Ishikawa (cell line): ENCODE measurements around the gene CXXC5.

ENCODE experiments used
- CEBPB ChIP-seq: IDR thresholded peaks from 2 replicates; pipeline ENCODE4 v1.6.1; 2012
- CREB1 ChIP-seq: IDR thresholded peaks from 2 replicates; pipeline ENCODE4 v1.6.1; 2012; ENCODE audit warnings: low read depth
- EGR1 ChIP-seq: IDR thresholded peaks from 2 replicates; pipeline ENCODE4 v1.6.1; 2012
- EP300 ChIP-seq: IDR thresholded peaks from 2 replicates; pipeline ENCODE4 v1.6.1; 2012; ENCODE audit warnings: borderline replicate concordance
- FOXM1 ChIP-seq: IDR thresholded peaks from 2 replicates; pipeline ENCODE4 v1.6.1; 2012; ENCODE audit warnings: low read depth, borderline replicate concordance
- MAX ChIP-seq: IDR thresholded peaks from 2 replicates; pipeline ENCODE4 v1.6.1; 2012
- NFIC ChIP-seq: IDR thresholded peaks from 2 replicates; pipeline ENCODE4 v1.6.1; 2012
- RAD21 ChIP-seq: IDR thresholded peaks from 2 replicates; pipeline ENCODE4 v1.6.1; 2012; ENCODE audit warnings: low read depth
- REST ChIP-seq: IDR thresholded peaks from 2 replicates; pipeline ENCODE4 v1.6.1; 2012; ENCODE audit warnings: low read depth, mild to moderate bottlenecking
- TAF1 ChIP-seq: IDR thresholded peaks from 2 replicates; pipeline ENCODE4 v1.6.1; 2012; ENCODE audit warnings: low read depth, mild to moderate bottlenecking
- TCF12 ChIP-seq: IDR thresholded peaks from 2 replicates; pipeline ENCODE4 v1.6.1; 2012; ENCODE audit warnings: low read depth
- TEAD4 ChIP-seq: IDR thresholded peaks from 2 replicates; pipeline ENCODE4 v1.6.1; 2012
- USF1 ChIP-seq: IDR thresholded peaks from 2 replicates; pipeline ENCODE4 v1.6.1; 2012
- YY1 ChIP-seq: IDR thresholded peaks from 2 replicates; pipeline ENCODE4 v1.6.1; 2012; ENCODE audit warnings: low read depth
- ZBTB7A ChIP-seq: IDR thresholded peaks from 2 replicates; pipeline ENCODE4 v1.6.1; 2012; ENCODE audit warnings: low read depth

Gene CXXC5

GRCh38 chr5:139675825-139676224 lies 27.7 kb downstream of the CXXC5 start:
- no peak for TF ChIP-seq NFIC
- TF ChIP-seq USF1 = no peak

- TF ChIP-seq NFIC = no peak
- no peak for TF ChIP-seq TEAD4
- no peak for TF ChIP-seq FOXM1
- no peak for TF ChIP-seq USF1
- no peak for TF ChIP-seq CEBPB
- TF ChIP-seq RAD21 = no peak
- TF ChIP-seq ZBTB7A = no peak
- TF ChIP-seq YY1 = no peak
- TF ChIP-seq CREB1 = no peak
These were observed 28.3 kb downstream of the CXXC5 start for GRCh38 chr5:139676406-139676805.

GRCh38 chr5:139676951-139677735 lies 29.0 kb downstream of the CXXC5 start:
- TF ChIP-seq REST = no peak
- no peak for TF ChIP-seq TAF1
- no peak for TF ChIP-seq EGR1
- peak; percentile 61; the same call in 1 of the 2 replicates for TF ChIP-seq MAX
- 0 out of 2 replicates have a peak, but pooled peaks have one; percentile 32 for TF ChIP-seq EP300
- TF ChIP-seq CREB1 = no peak
- 0 out of 2 replicates have a peak, but pooled peaks have one; percentile 40 for TF ChIP-seq NFIC
- 0 out of 2 replicates have a peak, but pooled peaks have one; percentile 27 for TF ChIP-seq TCF12
- no peak for TF ChIP-seq USF1
- no peak; the same call in 1 of the 2 replicates for TF ChIP-seq RAD21
- TF ChIP-seq FOXM1 = no peak

- 0 out of 2 replicates have a peak, but pooled peaks have one; percentile 4 for TF ChIP-seq TAF1
- no peak for TF ChIP-seq ZBTB7A
These were observed 29.8 kb downstream of the CXXC5 start for GRCh38 chr5:139677736-139678613.

- peak; percentile 34; the same call in 1 of the 2 replicates for TF ChIP-seq TEAD4
- TF ChIP-seq RAD21 = no peak; the same call in 1 of the 2 replicates
- TF ChIP-seq USF1 = no peak
- peak; percentile 66 for TF ChIP-seq ZBTB7A
- peak; percentile 6; the same call in 1 of the 2 replicates for TF ChIP-seq EGR1
- peak; percentile 57 for TF ChIP-seq NFIC
- peak; percentile 77; the same call in 1 of the 2 replicates for TF ChIP-seq EP300
- TF ChIP-seq MAX = peak; percentile 41; the same call in 1 of the 2 replicates
- TF ChIP-seq TAF1 = no peak
- TF ChIP-seq CREB1 = no peak
- peak; percentile 75 for TF ChIP-seq TCF12
- TF ChIP-seq FOXM1 = 0 out of 2 replicates have a peak, but pooled peaks have one; percentile 43
- TF ChIP-seq CEBPB = 0 out of 2 replicates have a peak, but pooled peaks have one; percentile 34
- TF ChIP-seq YY1 = peak; percentile 47; the same call in 1 of the 2 replicates
- no peak for TF ChIP-seq REST
These were observed 30.9 kb downstream of the CXXC5 start for GRCh38 chr5:139678751-139679750.
